Astrocyte of the spinal cord (primary cell): ENCODE data around the gene S1PR2.
A peak's percentile ranks its signal among the peaks of the same experiment; 100 is the strongest.

Experiments used
- DNase-seq: peaks from one replicate; pipeline ENCODE4 v3.0.0; 2011; ENCODE audit warnings: low read depth, low spot score
- H3K4me3 ChIP-seq: 2 replicates; pipeline ENCODE4 v1.5.1; 2011; ENCODE audit warnings: low read depth, mild to moderate bottlenecking, low read length, moderate library complexity
- in situ Hi-C: cut with HindIII; loops from 2 replicates; pipeline ENCODE4 v1.10.0; 2017; ENCODE audit warnings: low sequenced_read_pairs
- TF ChIP-seq, protein P1 (sequence below): IDR thresholded peaks from 2 replicates; pipeline ENCODE4 v1.5.1; 2012; ENCODE audit warnings: low read depth, mild to moderate bottlenecking, low read length, inconsistent platforms

S1PR2 gene

DNA sequence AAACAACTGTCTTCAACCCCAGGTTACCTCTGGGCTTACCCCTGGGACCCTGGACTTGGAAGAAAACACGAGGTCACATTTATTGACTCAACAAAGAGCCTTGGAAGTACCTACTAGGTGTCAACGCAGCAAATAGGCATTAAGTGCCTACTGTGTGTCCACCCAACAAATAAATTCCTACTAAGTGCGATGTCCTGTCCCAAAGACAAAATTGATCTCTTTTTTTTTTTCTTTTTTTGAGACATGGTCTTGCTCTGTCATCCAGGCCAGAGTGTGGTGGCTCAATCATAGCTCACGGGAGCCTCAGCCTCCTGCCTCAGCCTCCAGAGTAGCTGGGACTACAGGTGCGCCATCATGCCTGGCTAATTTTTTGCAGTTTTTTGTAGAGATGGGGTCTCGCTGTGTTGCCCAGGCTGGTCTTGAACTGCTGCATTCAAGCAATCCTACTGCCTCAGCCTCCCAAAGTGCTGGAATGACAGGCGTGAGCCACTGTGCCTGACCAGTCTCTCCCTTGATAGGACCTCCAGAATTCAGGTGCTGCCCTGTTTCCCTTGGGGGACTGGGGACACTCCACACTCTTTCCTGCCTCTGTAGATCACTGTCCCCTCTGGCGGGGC, 589 bp upstream of the S1PR2 start:
- DNase-seq: no peak
- H3K4me3 ChIP-seq: peak overlapping the region; percentile 74
- in situ Hi-C loops: no loop called here
- TF ChIP-seq, protein P1, sequence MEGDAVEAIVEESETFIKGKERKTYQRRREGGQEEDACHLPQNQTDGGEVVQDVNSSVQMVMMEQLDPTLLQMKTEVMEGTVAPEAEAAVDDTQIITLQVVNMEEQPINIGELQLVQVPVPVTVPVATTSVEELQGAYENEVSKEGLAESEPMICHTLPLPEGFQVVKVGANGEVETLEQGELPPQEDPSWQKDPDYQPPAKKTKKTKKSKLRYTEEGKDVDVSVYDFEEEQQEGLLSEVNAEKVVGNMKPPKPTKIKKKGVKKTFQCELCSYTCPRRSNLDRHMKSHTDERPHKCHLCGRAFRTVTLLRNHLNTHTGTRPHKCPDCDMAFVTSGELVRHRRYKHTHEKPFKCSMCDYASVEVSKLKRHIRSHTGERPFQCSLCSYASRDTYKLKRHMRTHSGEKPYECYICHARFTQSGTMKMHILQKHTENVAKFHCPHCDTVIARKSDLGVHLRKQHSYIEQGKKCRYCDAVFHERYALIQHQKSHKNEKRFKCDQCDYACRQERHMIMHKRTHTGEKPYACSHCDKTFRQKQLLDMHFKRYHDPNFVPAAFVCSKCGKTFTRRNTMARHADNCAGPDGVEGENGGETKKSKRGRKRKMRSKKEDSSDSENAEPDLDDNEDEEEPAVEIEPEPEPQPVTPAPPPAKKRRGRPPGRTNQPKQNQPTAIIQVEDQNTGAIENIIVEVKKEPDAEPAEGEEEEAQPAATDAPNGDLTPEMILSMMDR: no peak

DNA sequence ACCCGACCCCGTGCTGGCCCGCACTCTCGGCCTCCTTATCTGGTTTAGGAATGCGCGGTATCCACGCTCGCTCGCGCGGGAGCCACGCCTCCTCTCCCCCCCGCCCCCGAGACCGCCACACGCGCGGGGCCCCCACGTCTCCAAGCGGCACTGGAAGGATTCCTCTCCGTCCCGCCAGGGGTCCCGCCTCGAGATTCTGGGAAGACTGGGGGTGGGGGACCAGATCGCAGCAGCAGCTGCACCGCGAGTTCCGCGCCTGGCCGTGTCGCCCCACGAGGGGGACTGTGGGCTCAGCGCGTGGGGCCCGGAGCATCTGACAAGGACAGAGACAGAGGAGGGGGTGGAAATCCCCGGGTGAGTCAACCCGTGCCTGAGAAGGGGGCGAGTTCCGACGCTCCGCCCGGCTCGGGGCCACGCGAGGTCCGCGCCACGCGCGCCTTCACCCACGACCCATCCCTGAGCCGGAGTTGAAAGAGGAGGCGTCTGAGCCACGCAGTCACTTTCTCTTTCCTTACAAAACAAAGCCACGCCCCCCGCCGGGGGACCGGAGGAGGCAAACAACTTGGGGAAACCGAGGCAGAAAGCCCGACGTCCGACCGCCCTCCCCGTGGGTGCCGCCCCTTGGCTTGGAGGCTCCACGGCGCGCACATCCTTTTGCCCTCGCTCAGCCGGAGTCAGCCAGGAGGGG, 814 bp downstream of the S1PR2 start:
- in situ Hi-C loops: no loop called here

GRCh38 chr19:10228920-10229319, 2.2 kb downstream of the S1PR2 start:
- H3K4me3 ChIP-seq: no peak overlapping the region
- in situ Hi-C loops: no loop called here
- TF ChIP-seq, protein P1: peak; percentile 54
- no peak for DNase-seq

More for the DNA sequence above, 814 bp downstream of the S1PR2 start:
- TF ChIP-seq, protein P1: no peak
- H3K4me3 ChIP-seq: peak overlapping the region; percentile 74
- DNase-seq: no peak

DNA sequence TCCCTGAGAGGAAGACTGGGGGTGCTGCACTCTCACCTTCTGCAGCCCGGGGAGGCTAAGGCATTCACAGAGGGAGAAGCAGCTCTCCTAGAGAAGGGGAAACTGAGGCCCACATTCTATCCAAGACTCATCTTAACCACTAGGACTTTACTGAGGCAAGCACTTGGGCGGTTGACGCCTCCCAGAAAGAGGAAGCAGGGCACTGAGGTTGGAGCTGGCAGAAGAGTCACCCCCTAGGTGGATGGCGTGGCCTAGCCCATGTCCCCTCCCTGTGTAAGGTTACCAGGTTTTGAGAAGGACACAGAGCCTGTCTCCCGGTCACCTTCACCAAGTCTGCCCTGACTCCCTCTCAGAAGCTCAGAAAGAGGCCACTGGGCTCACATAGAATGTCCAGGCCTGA, 2.7 kb downstream of the S1PR2 start:
- H3K4me3 ChIP-seq: no peak overlapping the region
- in situ Hi-C loops: no loop called here
- no peak for DNase-seq
- TF ChIP-seq, protein P1: no peak

- H3K4me3 ChIP-seq: no peak overlapping the region
- in situ Hi-C loops: no loop called here
- TF ChIP-seq, protein P1: peak; percentile 6
- no peak for DNase-seq
Observed at GRCh38 chr19:10227026-10227971, 3.8 kb downstream of the S1PR2 start.

GRCh38 chr19:10226376-10227025, 4.6 kb downstream of the S1PR2 start:
- TF ChIP-seq, protein P1: no peak
- peak; percentile 47 for DNase-seq
- in situ Hi-C loops: no loop called here
- H3K4me3 ChIP-seq: no peak overlapping the region
